CD4-positive, alpha-beta T cell treated with Interleukin-10 for 1 hour (primary cell): ENCODE data around the gene TDRD10.

Source experiments
- DNase-seq: peaks from one replicate; pipeline ENCODE4 v3.0.0-alpha.2; 2020

The TDRD10 gene, protein sequence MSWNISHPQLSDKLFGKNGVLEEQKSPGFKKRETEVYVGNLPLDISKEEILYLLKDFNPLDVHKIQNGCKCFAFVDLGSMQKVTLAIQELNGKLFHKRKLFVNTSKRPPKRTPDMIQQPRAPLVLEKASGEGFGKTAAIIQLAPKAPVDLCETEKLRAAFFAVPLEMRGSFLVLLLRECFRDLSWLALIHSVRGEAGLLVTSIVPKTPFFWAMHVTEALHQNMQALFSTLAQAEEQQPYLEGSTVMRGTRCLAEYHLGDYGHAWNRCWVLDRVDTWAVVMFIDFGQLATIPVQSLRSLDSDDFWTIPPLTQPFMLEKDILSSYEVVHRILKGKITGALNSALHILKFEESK

DNA sequence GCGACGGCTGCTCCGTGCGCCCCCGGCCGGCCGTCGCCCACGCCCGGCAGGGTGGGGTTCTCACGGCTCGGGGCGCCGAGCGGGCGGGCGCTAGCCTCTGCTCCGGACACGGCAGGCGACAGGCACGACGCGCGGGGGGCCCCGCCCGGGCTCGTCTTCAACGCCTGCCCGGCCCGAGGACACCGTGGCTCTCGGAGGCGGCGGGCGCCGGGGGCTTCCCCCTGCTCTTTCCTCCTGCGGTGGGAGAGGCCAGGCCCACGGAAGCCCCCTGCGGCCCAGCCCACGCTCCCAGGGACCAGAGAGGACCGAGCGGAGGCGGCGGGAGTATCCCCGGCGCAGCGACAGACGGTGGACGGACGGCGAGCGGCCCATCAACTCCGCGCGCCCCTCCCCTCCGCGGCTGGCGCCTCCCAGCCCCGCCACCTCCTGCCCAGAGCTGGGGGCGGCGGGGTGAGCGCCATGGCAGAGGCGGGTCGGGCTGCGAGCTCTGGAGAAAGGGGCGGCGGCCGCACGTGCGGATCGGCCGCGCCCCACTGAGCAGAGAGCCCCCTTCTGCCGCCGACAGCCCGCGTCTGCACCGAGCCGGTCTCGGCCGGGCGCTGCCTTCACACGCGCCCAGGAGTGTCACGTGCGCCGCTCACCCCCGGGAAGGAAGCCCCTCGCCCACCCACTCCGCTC, at the start of gene TDRD10, which contains the start of gene SHE:
Gene TDRD10, plus strand, starts transcription at position 154 of the 678 bp plus-strand sequence. CDS start 4,685 bp downstream, outside the sequence.
Gene SHE, minus strand, starts transcription at position 347 of the 678 bp plus-strand sequence. CDS start 386 bp downstream, outside the sequence.
- no peak for DNase-seq

DNA sequence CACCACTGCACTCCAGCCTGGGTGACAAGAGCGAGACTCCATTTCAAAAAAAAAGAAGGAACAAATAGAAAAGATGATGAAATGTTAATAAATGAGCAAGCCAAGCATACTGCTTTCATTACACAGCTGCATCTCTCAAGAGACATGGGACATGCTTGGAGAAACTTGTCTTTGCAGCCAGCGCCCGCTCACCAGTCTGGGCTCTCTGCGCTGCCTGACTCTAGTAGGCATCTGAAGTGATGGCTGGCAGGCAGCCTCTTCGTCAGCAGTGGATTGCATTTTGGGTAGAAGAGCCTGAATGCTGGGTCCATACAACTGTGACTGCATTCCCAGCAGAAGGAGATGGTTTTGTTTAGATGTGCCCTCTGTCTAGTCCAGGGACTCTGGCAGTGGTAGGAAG, 48.9 kb upstream of the TDRD10 start:
- no peak for DNase-seq

GRCh38 chr1:154453574-154454352, 48.3 kb upstream of the TDRD10 start:
- DNase-seq: no peak

DNA sequence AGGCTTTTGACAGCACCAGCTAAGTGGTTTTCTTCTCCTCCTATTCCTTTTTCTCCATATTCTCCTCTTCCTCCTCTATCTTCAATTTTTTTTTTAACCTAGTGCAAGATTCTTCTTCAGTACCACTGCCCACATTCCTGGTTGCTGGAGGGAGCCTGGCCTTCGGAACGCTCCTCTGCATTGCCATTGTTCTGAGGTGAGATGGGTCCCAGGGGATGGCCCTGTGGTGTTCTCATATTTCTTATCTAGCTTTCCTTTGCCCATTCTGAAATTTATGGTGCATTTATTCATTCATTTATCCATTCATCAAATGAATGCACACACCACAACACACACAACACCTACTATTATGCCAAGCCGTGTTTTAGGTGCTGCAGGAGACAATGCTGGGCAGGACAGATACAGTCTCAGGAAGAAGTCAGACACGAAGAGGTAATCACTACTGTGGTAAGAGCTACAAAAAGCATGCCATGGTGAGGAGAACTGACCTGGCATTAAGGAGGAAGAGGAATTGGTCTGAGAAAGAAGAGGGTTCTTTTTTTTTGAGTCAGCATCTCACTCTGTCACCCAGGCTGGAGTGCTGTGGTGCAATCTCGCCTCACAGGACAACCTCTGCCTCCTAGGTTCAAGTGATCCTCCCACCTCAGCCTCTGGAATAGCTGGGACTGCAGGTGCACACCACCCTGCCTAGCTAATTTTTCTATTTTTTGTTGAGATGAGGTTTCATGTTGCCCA, 47.5 kb upstream of the TDRD10 start:
- DNase-seq: no peak

- no peak for DNase-seq
Observed at GRCh38 chr1:154456631-154457030, 45.4 kb upstream of the TDRD10 start.

DNA sequence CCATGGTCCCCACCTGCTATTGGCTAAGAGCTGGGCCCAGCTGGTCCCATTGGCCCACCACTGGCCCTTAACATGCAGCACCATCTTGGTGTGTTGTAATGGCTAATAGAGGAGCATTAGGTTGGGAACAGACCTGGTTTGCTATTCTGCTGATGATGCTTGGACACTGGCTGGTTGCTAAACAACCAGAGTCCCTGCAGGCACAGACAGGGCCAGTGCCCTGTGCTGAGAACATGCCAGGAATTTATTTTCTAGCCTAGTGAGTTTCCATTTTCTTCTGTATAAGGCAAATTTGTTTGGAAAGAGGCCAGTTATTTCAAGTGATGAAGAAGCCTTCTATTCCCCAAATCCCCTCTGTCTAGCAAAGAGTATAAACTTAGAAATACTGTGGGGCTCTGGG, 42.9 kb upstream of the TDRD10 start:
- no peak for DNase-seq

GRCh38 chr1:154460695-154461260, 41.2 kb upstream of the TDRD10 start:
- no peak for DNase-seq

- DNase-seq: peak; percentile 77
Observed at GRCh38 chr1:154463512-154463990, 38.5 kb upstream of the TDRD10 start.

- no peak for DNase-seq
Observed at GRCh38 chr1:154465621-154466195, 36.3 kb upstream of the TDRD10 start.

DNA sequence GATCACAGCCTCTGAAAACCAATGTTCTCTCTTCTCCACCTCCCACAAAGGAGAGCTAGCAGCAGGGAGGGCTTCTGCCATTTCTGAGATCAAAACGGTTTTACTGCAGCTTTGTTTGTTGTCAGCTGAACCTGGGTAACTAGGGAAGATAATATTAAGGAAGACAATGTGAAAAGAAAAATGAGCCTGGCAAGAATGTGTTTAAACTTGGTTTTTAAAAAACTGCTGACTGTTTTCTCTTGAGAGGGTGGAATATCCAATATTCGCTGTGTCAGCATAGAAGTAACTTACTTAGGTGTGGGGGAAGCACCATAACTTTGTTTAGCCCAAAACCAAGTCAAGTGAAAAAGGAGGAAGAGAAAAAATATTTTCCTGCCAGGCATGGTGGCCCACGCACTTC, 35.8 kb upstream of the TDRD10 start:
- peak; percentile 10 for DNase-seq

DNA sequence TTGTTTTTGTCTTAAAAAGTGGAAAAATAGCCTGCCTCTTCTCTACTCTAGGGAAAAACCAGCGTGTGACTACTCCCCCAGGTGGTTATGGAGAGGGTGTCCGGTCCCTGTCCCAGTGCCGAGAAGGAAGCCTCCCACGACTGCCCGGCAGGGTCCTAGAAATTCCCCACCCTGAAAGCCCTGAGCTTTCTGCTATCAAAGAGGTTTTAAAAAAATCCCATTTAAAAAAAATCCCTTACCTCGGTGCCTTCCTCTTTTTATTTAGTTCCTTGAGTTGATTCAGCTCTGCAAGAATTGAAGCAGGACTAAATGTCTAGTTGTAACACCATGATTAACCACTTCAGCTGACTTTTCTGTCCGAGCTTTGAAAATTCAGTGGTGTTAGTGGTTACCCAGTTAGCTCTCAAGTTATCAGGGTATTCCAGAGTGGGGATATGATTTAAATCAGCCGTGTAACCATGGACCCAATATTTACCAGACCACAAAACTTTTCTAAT, 35.0 kb upstream of the TDRD10 start:
- no peak for DNase-seq

DNA sequence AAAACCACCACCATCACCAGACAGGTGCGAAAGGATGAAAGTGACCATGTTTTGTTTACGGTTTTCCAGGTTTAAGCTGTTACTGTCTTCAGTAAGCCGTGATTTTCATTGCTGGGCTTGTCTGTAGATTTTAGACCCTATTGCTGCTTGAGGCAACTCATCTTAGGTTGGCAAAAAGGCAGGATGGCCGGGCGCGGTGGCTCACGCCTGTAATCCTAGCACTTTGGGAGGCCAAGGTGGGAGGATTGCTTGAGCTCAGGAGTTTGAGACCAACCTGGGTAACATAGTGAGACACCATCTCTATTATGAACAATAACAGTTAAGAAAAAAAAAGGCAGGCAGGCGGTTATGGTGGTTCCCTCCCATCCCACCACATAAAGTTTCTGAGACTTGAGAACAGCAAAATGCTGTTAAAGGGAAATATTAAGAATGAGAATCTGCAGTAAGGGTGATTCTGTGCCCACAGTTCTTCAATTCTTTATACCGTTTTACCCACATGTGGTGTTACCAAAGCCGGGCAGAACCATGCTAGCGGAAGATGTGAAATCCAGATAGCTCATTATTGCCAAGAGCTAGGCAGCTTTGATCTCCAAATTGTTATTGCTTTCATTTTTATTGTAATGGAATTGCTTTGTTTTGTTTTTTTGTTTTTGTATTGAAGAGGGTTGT, 34.5 kb upstream of the TDRD10 start:
- DNase-seq: peak; percentile 38

GRCh38 chr1:154468535-154469250, 33.3 kb upstream of the TDRD10 start:
- DNase-seq: no peak

- DNase-seq: no peak
Observed at GRCh38 chr1:154469844-154470560, 32.0 kb upstream of the TDRD10 start.

DNA sequence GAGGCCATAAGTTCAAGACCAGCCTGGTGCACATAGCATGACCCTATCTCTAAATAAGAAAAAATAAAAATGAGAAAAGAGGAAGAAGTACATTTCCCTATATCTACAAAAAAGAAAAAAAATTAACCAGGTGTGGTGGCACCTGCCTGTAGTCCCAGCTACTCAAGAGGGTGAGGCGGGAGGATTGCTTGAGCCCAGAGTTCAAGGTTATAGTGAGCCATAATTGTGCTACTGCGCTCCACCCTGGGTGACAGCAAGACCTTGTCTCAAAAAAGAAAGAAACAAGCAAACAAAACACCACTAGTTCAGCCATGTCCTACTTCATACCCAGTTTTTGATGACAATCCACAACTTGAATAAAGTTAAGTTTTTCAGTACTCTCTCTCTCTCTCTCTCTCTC, 30.7 kb upstream of the TDRD10 start:
- no peak for DNase-seq

DNA sequence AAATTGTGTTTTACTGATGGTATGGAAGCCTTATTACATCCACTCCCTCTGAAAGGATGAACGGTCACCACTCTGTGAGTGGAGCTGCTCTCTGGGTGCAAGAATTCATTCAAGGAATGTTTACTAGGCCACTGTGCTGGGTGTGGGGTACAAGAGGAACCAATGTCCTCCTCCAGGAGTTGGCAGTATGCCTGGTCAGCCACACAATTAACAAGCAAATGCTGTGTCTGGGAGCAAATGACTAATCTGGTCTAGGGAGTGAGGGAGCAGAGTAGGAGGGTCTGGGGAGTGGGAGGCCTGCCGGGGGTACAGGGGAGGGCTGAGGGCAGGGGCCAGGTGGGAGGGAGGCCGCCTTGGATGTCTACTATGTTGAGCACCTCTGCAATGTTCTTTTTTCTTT, 27.2 kb upstream of the TDRD10 start:
- no peak for DNase-seq

DNA sequence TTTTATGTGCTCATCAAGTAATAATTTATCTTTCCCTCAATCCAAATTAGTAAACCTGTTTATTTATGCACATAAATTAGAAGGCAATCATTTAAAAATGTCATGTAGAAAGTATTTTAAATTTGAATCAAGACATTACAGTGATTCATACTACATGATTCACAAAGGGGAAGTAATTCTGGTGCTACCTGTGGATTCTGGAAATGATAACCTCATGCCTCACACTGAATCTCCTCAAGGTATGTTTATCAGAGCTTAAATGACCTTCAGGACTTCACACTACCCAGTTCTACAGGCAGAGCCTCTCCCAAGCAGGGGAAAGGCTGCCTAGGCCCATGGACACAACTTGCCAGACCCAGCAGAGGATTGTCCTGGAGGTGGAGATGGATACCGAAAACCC, 25.2 kb upstream of the TDRD10 start:
- DNase-seq: no peak

DNA sequence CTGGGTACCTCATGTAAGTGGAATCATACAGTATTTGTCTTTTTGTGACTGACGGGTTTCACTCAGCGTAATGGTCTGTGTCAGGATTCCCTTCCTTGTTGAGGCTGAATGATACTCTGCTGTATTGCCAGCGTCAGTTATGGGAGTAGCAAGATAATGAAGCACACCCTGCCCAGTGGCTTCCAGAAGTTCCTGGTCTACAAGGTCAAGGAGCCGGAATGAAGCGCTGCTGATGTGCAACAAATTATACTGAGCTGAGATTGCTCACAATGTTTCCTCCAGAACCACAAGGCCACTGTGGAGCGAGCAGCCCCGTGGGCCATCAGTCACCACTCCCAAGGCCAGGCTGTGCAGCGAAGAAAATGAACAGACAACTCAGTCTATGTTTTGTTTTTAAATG, 24.0 kb upstream of the TDRD10 start:
- no peak for DNase-seq

DNA sequence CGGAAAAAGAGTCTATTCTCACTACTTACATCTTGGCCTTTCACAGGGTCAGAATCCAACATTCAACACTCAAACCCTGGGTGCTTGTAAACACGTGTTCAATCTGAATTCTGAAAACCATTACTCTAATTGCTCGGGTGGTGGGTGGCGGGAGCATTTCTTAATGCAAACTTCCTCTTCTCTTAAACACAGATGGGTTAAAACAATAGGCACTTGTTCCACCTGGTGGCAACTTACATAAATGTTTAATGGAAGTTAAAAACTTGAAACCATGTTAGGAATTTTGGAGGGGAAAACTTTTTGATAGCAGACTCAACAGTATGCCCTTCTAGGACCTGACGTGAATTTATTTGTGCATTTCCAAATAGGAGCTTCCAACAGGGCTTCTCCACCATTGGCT, 23.4 kb upstream of the TDRD10 start:
- peak; percentile 36 for DNase-seq
